Suprapubic skin (tissue), 4 donors: Measurements from ENCODE around the gene SIGLEC9.

Experiments
- POLR2A ChIP-seq, 2 donors: fragments of 450-650 bp; IDR thresholded peaks; one replicate each; pipeline ENCODE4 v1.6.1; 2017; ENCODE audit warnings: antibody characterized with exemption in 2 of 2, mild to moderate bottlenecking in 2 of 2, moderate library complexity in 2 of 2
- POLR2AphosphoS5 ChIP-seq, 3 donors: sonication (generic); formaldehyde crosslinking; IDR thresholded peaks; one replicate each; pipeline ENCODE4 v1.6.1; 2017; ENCODE audit warnings: antibody characterized with exemption in 3 of 3
- TF ChIP-seq, protein P1 (sequence below), 2 donors: fragments of 200-600 bp in 1 of 2; fragments of 450-650 bp in 1 of 2; sonication (generic) in 1 of 2; IDR thresholded peaks; one replicate each; pipeline ENCODE4 v1.5.1; 2016 to 2019; ENCODE audit warnings: antibody characterized with exemption in 2 of 2, mild to moderate bottlenecking in 1 of 2, moderate library complexity in 1 of 2

DNA sequence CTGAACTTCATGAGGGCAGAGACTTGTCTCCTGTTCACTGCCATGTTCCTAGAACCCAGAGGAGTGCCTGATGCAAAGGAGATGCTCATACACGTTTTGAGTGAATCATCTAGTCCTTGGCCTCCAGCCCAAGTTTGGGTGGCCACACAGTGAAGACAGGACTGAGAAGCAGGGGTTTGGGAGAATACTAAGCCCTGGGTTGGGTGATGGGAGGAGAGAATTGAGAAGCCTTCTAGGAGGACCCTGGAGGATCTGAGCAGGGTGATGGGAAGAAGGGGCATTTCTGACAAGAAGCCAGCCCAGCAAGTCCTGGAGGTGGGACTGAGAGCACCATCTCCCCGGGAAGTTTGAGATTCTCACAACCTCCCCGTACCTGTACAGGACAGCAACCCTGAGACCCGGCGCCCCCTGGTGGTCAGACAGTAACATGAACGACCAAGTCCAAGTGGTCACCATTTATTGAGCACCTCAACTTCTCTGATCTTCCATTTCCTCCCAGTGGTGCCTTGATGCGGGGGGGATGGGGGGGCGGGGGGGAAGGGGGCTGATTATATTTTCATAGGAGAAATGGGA is 27.5 kb upstream of the SIGLEC9 start:
- TF ChIP-seq POLR2A (IDR thresholded peaks at IDR 0.05) (no peak), POLR2AphosphoS5 (IDR thresholded peaks at IDR 0.05) (no peak)
- TF ChIP-seq, protein P1, sequence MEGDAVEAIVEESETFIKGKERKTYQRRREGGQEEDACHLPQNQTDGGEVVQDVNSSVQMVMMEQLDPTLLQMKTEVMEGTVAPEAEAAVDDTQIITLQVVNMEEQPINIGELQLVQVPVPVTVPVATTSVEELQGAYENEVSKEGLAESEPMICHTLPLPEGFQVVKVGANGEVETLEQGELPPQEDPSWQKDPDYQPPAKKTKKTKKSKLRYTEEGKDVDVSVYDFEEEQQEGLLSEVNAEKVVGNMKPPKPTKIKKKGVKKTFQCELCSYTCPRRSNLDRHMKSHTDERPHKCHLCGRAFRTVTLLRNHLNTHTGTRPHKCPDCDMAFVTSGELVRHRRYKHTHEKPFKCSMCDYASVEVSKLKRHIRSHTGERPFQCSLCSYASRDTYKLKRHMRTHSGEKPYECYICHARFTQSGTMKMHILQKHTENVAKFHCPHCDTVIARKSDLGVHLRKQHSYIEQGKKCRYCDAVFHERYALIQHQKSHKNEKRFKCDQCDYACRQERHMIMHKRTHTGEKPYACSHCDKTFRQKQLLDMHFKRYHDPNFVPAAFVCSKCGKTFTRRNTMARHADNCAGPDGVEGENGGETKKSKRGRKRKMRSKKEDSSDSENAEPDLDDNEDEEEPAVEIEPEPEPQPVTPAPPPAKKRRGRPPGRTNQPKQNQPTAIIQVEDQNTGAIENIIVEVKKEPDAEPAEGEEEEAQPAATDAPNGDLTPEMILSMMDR (IDR thresholded peaks at IDR 0.05), result peak; percentile 31 to 70
